HL-60/S4 (cell line): Measurements from ENCODE around the gene TADA2A.
"Not testable (repeated sequence)": the region's sequence is repeated elsewhere in the genome, so short reads cannot be mapped to it uniquely, and the experiment has no call there.

ENCODE experiments used
- in situ Hi-C: fragments of 300-500 bp; cut with MboI; formaldehyde crosslinking; loops from 2 replicates; pipeline ENCODE4 v1.14.3; 2022; ENCODE audit warnings: low sequenced_read_pairs

Gene TADA2A

DNA sequence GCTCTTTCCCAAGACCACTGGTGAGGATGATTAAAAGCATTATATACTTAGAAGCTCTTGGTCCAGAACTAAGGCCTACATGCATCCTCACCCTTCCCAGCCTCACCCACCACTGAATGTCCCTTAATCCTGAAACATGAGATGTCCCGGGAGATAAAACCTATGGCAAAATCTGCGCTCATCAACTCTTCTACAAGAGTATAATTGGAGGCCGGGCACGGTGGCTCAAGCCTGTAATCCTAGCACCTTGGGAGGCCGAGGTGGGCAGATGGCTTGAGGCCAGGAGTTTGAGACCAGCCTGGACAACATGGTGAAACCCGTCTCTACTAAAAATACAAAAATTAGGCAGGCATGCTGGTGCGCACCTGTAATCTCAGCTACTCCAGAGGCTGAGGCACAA lies 13.3 kb upstream of the TADA2A start:
- in situ Hi-C loops: loop anchor here (25.0 kb wide), 1 partner anchor 781 kb away; the partner anchor contains the start of gene MRM1

DNA sequence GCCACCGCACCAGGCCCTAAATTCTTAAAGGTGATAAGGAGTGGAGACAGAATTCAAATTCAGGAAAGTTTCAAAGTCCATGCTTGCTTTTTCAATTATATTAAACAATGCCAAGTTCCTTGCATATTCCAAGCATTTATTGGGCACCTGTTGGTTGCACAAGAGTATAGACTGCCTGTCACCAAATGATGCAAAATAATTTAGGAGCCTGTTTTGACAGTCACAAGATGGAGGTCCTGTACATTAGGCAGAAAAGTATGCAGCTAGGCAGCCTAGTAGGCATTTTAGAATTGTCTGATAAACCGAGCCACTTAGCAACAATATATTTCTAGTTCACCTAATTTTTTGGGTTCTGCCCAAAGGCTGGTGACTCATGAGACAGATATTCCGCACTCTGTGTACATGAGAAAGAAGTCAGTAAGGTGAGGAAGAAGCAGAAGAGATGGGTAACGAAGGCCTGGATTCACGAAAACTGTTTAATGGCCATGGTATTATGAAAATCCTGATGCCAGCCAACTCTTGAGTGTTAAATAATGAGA lies 7.4 kb upstream of the TADA2A start:
- in situ Hi-C loops: loop anchor here (25.0 kb wide), 1 partner anchor 787 kb away; the partner anchor contains the start of gene MRM1

DNA sequence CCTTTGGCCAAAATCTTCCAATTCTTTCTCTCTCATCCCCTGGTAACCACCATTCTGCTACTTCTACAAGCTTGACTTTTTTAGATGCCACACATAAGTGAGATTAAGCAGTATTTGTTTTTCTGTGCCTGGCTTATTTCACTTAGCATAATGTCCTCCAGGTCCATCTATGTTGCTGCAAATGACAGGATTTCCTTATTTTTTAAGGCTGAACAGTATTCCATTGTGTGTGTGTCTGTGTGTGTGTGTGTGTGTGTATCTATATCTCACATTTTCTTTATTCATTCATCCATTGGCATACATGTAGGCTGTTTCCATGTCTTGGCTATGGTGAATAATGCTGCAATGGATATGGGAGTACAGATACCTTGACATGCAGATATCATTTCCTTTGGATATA lies 6.2 kb upstream of the TADA2A start:
- in situ Hi-C loops: no loop called here

DNA sequence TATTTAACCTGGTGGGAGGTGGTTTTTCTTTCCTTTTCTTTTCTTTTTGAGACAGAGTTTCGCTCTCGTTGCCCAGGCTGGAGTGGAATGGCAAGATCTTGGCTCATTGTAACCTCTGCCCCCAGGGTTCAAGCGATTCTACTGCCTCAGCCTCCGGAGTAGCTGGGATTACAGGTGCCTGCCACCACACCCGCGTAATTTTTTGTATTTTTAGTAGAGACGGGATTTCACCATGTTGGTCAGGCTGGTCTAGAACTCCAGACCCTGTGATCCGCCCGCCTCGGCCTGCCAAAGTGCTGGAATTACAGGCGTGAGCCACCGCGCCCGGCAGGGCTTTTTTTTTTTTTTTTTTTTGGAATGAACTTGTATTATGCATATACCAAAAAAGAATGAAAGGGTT lies 1.2 kb upstream of the TADA2A start:
- in situ Hi-C loops: not testable (repeated sequence)

DNA sequence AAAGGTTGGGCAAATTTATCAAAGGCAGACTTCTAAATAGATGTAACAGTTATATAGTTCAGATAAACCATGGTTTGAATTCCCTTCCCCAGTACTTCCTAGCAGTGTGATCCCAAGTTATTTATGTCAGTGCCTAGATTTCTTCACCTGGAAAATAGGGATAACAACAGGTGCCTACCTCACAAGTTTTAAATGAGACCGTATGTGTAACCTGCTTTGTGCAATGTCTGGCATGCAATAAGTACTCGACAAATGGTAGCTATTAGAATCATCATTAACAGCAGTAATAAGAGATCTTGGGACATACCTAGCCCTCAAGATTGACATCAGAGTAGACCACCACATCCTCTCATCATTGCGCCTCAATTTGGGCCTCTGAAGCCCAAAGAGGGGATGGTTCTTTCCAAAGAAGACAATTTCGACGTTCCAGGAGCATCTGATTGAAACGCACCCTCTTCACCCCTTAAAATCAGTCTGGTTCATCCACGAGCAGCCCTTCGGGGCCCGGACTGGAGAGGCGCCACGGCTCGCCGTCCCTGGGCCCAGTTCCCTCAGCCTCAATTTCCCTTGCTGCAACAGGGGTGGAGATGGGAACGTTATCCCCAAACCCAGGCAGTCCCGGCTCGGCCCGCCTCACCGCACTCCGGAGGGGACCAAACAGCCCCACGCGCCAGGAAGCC lies 591 bp upstream of the TADA2A start:
- in situ Hi-C loops: no loop called here

DNA sequence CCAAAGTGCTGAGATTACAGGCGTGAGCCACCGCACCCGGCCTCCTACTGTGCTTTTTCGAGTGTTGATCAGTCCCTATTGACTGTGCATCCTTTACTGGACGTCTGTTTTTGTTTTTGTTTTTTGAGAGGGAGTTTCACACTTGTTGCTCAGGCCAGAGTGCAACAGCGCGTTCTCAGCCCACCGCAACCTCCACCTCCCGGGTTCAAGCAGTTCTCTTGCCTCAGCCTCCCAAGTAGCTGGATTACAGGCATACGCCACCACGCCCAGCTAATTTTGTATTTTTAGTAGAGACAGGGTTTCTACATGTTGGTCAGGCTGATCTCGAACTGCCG lies 1.4 kb downstream of the TADA2A start:
- in situ Hi-C loops: not testable (repeated sequence)

DNA sequence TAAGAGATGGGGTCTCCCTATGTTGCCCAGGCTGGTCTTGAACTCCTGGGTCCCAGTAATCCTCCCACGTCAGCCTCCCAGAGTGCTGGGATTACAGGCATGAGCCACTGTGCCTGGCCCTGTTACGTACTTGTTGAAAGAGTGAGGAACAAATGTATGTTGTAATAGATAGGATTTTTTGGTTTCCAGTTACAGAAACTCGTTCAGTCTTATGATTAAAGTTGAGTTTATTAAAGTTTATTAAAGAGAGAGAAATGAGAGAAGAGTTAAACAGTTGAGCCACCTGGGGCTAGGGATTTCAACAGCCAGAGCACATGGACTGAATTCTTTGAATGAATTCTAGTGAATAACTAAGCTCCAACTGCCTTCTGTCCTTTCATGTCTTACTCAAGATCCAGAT lies 3.7 kb downstream of the TADA2A start:
- in situ Hi-C loops: no loop called here

DNA sequence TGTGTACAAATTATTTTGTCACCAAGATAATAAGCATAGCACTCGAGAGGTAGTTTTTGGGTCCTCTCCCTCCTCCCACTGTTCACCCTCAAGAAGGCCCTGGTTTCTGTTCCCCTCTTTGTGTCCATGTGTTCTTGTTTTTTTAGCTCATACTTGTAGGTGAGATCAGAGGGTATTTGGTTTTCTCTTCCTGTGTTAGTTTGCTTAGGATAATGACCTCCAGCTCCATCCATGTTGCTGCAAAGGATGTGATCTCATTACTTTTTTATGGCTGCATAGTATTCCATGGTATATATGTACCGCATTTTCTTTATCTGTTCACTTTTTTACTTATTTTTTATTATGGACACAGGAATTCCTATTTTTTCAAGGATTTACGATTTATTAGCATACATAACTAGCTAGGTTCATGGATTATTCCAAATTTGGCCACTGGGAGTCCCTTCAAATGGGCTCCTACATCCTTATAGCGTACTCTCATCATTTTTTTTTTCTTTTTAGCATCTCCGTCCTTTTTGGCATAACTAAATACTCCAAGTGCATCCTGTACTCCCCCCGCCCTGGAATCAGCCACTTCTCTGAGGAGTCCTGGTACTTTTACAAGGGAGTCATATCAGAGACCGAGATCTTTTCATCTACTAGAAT lies 7.3 kb downstream of the TADA2A start:
- in situ Hi-C loops: no loop called here

DNA sequence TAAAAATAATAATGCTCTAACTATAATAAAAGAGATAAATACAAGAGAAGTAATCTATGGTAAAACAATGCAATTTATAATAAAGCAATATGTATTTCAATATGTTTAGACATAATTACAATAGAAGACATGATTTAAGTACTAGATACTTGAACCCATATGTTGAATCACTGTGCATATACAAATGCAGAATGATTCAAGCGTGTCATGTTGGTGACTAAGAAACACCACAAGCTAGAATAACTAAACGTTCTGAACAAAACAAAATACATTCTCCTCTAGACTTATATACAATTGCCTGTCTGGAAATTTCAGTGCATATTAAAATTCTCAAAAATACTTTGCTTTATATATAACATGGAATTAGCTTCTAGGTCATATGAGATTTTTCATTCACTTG lies 11.2 kb downstream of the TADA2A start:
- in situ Hi-C loops: no loop called here

DNA sequence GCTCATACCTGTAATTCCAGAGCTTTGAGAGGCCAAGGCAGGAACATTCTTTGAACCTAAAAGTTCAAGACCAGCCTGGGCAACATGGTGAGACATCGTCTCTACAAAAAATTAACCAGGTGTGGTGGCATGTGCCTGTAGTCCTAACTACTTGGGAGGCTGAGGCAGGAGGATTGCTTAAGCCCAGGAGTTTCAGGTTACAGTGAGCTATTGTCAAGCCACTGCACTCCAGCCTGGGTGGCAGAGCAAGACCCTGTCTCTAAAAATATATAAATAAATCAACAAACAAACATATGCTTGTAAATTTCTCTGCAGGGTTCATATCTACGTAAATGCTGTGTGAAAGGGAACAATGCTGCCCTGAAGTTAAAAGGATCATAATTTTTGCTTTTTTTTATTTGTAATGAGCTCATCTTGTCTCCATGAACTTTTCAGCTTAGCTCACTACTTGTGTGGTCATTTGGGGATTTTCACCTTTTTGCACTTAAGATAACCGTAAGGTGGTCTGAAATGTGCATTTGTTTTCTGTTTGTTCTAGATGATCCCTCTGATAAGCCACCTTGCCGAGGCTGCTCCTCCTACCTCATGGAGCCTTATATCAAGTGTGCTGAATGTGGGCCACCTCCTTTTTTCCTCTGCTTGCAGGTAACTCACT lies 16.4 kb downstream of the TADA2A start:
- in situ Hi-C loops: no loop called here

DNA sequence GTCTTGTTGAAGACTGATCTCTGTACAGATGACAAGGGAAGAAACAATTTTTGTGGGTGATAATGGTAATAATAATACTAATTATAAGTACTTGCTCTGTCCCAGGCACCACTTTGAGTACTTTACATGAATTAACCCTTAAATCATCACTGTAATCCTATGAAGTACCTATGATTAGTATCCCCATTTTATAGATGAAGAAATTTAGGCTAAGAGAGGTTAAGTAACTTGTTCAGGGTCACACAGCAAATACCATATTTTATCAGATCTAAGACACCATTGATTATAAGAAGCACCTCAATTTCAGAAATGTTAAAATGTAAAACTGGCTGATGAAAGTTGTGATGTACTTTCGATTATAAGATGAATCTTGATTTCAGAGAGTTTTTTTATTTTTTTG lies 18.6 kb downstream of the TADA2A start:
- in situ Hi-C loops: no loop called here

DNA sequence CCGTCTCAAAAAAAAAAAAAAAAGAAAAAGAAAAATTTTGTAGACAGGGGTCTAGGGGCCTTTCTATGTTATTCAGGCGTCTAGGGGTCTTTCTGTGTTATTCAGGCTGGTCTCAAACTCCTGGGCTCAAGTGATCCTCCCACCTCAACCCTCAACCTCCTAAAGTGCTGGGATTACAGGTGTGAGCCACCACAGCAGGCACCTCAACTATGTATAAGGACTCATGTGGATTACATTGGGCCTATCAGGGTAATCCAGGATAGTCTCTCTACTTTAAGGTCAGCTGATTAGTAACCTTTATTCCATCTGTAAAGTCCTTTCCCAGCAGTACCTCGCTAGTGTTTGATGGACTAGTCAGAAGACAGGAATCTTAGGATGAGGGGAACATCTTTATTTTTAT lies 22.4 kb downstream of the TADA2A start:
- in situ Hi-C loops: no loop called here

DNA sequence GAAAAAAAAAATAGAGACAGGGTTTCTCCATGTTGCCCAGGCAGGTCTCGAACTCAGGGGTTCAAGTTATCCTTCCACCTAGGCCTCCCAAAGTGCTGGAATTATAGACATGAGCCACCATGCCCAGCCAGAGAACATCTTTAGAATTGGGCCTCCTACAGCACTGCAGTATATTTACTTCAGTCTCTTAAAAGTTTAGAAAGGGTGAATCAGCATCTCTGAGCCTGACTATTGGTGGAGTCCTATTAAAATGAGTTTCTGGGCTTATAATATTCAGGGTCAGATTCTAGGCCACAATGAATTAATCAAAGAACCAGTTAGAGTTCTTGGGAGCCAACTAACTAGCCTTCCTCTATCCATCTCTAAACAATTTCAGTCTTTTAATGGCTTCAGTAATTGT lies 22.8 kb downstream of the TADA2A start:
- in situ Hi-C loops: no loop called here

DNA sequence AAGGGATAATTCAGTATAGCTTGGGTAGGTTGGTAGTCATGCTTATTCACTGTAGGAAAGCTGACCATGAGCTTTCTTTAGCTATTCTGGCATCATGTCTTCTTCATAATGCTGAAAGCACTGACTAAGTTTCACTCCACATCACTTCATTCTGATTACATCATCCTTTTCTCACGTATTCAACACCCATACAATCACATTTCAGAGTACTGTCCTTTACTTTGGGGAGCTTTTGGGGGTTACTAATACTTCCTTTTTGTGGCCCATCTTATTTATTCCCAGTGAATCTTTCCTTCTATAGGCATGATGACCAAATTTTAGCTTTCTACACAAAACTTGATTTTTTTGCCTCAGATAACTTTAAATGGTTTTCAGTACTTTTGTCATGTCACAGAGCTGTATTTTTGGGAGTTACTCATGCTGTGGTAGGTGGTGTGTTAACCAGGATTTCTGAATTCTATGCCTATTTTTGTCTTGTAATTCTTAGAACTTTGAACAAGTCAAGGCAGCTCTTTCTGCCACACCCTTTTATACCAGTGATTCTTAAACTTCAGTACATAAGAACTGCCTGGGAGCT lies 23.5 kb downstream of the TADA2A start:
- in situ Hi-C loops: no loop called here

DNA sequence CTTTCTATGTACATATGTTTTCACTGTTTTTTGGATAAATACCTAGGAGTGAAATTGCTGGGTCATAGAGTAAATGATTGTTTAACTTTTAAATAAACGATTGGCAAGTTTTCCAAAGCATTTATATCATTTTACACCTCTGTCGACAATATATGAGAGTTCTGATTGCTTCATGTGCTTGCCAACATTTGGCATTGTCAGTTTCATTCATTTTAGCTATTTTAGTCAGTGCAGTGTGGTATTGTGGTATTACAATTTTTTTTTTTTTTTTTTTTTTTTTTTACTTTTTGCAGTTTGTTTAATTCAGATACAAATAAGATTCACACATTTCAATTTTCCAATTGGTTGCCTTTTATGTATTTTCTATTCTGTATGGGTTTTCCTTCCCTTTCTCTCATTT lies 26.0 kb downstream of the TADA2A start:
- in situ Hi-C loops: no loop called here

DNA sequence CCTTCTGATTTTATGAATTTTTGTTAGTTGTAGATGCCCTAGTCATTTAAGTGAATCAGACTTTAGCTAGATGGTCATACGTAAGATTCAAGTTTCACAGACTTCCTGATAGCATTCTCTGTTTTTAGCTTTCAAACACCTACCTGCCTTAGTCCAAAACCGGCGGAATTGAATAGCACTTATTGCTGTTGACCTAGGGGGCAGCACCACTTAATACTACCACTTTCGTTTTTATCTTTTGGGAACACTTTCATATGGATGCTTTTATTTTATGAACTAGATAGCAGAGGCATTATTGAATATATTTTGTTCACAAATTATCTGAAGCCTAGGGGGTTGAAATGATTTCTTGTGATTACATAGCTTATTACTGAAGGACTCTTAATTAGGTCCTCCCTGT lies 31.5 kb downstream of the TADA2A start:
- in situ Hi-C loops: no loop called here

DNA sequence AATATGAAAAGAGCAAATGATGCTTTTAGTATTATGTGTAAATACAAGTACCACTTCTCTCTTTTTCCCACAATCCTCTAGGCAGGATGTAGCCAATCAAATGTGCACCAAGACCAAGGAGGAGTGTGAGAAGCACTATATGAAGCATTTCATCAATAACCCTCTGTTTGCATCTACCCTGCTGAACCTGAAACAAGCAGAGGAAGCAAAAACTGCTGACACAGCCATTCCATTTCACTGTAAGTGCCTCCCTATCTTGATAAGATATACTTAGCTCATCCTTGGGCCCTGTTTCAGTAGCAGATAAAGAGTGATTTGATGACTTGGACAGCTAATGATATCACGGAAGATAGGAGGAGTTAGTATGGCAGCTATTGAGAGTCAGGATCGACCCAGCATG lies 33.7 kb downstream of the TADA2A start:
- in situ Hi-C loops: no loop called here

DNA sequence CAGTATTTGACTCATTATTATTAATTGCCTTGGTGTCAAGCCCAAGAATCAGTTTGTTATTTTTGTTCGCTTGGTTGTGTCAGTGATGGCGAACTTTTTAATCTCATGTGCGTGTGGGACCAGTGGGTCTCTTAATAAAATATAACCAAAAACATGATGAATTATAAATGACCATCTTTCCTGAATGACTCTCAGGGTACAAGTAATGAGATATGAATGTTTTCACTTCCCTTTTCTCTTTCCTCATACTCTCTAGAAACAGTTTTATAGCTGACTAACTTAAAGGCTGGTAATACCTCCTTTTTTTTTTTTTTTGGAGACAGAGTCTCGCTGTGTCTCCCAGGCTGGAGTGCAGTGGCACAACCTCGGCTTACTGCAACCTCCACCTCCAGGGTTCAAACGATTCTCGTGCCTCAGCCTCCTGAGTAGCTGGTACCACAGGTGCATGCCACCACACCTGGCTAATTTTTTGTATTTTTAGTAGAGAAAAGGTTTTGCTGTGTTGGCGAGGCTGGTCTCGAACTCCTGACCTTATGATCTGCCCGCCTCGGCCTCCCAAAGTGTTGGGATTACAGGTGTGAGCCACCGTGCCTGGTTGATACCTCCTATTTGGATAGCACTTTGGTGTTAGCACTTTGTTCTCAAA lies 34.8 kb downstream of the TADA2A start:
- in situ Hi-C loops: not testable (repeated sequence)

DNA sequence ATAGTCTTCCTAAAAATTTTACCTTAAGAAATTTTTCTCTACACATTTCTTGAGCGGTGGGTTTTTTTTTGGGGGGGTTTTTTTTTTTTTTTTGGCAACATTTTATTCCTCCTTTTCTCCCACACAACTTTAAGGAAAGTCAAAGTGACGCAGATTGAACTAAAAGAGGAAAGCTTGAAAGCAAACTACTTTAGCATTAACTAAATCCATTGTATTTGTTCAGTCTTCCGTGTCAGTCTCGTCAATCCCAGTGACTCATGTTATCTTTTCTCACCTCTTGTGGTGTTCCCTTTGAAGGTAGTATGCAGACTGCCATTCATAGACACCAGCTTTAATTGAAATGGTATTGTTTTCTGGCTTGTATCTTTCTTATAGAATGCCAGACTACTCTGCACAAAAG lies 39.3 kb downstream of the TADA2A start:
- in situ Hi-C loops: no loop called here

DNA sequence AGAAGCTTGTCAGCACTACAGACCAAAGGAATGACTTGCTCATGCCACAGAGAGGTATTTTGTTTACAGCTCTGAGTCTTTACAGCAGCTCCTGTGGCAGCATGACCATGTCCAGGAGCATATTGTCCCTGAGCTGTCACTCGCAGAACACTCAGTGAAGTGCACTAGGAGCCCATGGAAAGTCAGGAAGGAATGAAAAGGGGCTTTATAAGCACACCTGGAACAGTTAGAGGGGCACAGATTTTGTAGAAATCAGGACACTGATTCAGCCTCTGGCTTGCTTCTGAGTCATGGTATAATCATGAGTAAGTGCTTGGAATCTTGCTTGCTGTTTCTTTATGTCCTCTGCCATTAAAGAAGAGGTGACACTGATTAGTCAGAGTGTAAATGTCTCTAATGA lies 41.0 kb downstream of the TADA2A start:
- in situ Hi-C loops: no loop called here

DNA sequence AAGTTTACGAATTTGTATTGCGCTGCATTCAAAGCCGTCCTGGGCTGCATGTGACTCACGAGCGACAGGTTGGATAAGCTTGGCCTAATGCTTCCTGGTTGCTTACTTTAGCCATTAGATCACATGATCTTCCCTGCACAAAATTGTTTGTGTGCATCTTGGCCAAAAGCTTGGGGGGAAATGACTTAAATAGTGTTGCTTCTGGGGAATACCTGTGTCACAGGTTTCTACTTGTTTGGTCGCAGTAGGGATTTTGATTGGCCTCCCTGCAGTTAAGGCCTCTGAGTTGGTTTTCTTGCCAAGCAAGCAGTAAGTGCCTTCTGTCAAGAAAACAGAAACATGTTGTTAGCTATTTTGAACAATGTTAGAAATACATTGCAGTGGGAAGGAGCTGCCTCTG lies 43.4 kb downstream of the TADA2A start:
- in situ Hi-C loops: no loop called here
